GM12878 (cell line): Measurements from ENCODE around the gene ADH7. TPM values are rescaled to one million over a fixed set of nuclear protein-coding genes. Genes with fewer than 3 reads are reported as not detected.

Source experiments
- ATAC-seq: fragments of 200-7000 bp; cut with Tn5 transposase; 3 replicates; pipeline ENCODE4 v1.9.1; 2020; ENCODE audit warnings: mild to moderate bottlenecking, moderate library complexity
- BruUV-seq: library from RNA; stranded (reverse); fragments of 400-500 nt; replicated peaks from 2 replicates; lab custom pipeline; 2021; lab: Mats Ljungman, UMichigan
- CTCF ChIA-PET: fragments of 300-600 bp; sonication (Branson Sonifier 250); formaldehyde crosslinking; extraction: SDS; loops from one replicate; lab custom pipeline; 2021; ENCODE audit warnings: inconsistent platforms; lab: Yijun Ruan, JAX
- POLR2A ChIA-PET: fragments of 350-600 bp; formaldehyde crosslinking; extraction: SDS; loops from one replicate; lab custom pipeline; 2021; ENCODE audit warnings: inconsistent platforms; lab: Charles Lee
- RAD21 ChIA-PET: fragments of 300-600 bp; sonication (Branson Sonifier 250); formaldehyde crosslinking; loops from one replicate; lab custom pipeline; 2023; ENCODE audit warnings: antibody characterized with exemption; ENCODE audit not compliant: unreplicated experiment; lab: Charles Lee
- SMC1A ChIA-PET: fragments of 300-600 bp; sonication (Branson Sonifier 250); formaldehyde crosslinking; loops from one replicate; lab custom pipeline; 2023; ENCODE audit not compliant: unreplicated experiment, uncharacterized antibody; lab: Charles Lee
- DNase-seq: peaks from one replicate; pipeline ENCODE4 v3.0.0-alpha.2; 2011; ENCODE audit warnings: low read depth, low spot score
- FAIRE-seq: peaks from 3 replicates; lab custom pipeline; 2011; peaks lifted over from hg19 to GRCh38; lab: Jason Lieb, UNC
- H2AFZ ChIP-seq: 2 replicates; pipeline ENCODE4 v1.6.0; 2011; ENCODE audit warnings: low read depth, low read length, control low read depth; ENCODE audit not compliant: control insufficient read depth
- H3K27ac ChIP-seq: 2 replicates; pipeline ENCODE4 v1.5.1; 2011; ENCODE audit warnings: control low read depth; ENCODE audit not compliant: control insufficient read depth, insufficient read depth
- H3K27me3 ChIP-seq, 2 experiments: replicated peaks in 1 of 2; 2 replicates each; pipeline versions ENCODE4 v1.6.0 to v1.6.1; 2011; ENCODE audit warnings: low read length in 1 of 2; ENCODE audit not compliant: control insufficient read depth in 2 of 2, insufficient read depth in 2 of 2
- H3K36me3 ChIP-seq, 2 experiments: 2 replicates each; pipeline ENCODE4 v1.5.1; 2011; ENCODE audit warnings: low read length in 1 of 2; ENCODE audit not compliant: control insufficient read depth in 2 of 2, insufficient read depth in 2 of 2
- H3K4me1 ChIP-seq: 2 replicates; pipeline ENCODE4 v1.6.1; 2011; ENCODE audit warnings: mild to moderate bottlenecking, low read length, moderate library complexity, mixed read lengths; ENCODE audit not compliant: control insufficient read depth, insufficient read depth
- H3K4me2 ChIP-seq: 2 replicates; pipeline ENCODE4 v1.6.0; 2011; ENCODE audit warnings: control low read depth; ENCODE audit not compliant: control insufficient read depth, insufficient read depth
- H3K4me3 ChIP-seq: fragments of 200-600 bp; sonication (generic); 2 replicates; pipeline ENCODE4 v1.5.1; 2016
- H3K79me2 ChIP-seq: 2 replicates; pipeline ENCODE4 v1.6.0; 2011; ENCODE audit warnings: low read length; ENCODE audit not compliant: control insufficient read depth, insufficient read depth
- H3K9ac ChIP-seq: 2 replicates; pipeline ENCODE4 v1.8.0; 2011; ENCODE audit warnings: low read length, control low read depth, mixed read lengths; ENCODE audit not compliant: control insufficient read depth, insufficient read depth
- H3K9me3 ChIP-seq: replicated peaks from 3 replicates; pipeline ENCODE4 v1.5.1; 2011; ENCODE audit warnings: mild to moderate bottlenecking, low read length; ENCODE audit not compliant: control insufficient read depth, insufficient read depth
- H4K20me1 ChIP-seq: 2 replicates; pipeline ENCODE4 v1.6.0; 2011; ENCODE audit not compliant: control insufficient read depth, insufficient read depth
- ASH2L ChIP-seq: fragments of 300-600, 200-600 bp; sonication (generic); IDR thresholded peaks from 2 replicates; pipeline ENCODE4 v1.6.1; 2017; ENCODE audit warnings: low read depth, mild to moderate bottlenecking, borderline replicate concordance
- ATF7 ChIP-seq: fragments of 450-650 bp; IDR thresholded peaks from 2 replicates; pipeline ENCODE4 v1.6.1; 2016; ENCODE audit warnings: low read depth, mild to moderate bottlenecking
- CEBPZ ChIP-seq: fragments of 150-350 bp; IDR thresholded peaks from 2 replicates; pipeline ENCODE4 v1.6.1; 2016; ENCODE audit warnings: low read depth, low read length
- CTCF ChIP-seq, 3 experiments: IDR thresholded peaks in 2 of 3; conservative IDR thresholded peaks in 1 of 3; 2 replicates each; pipeline ENCODE4 v1.5.1; 2011; ENCODE audit warnings: low read depth in 3 of 3, low read length in 3 of 3, mild to moderate bottlenecking in 3 of 3, control low read depth in 2 of 3, moderate library complexity in 2 of 3, inconsistent platforms in 1 of 3, mixed read lengths in 1 of 3; ENCODE audit not compliant: control insufficient read depth in 2 of 3, insufficient read depth in 1 of 3; ENCODE audit errors: extremely low read depth in 1 of 3
- FOXK2 ChIP-seq: fragments of 450-650 bp; IDR thresholded peaks from 2 replicates; pipeline ENCODE4 v1.6.1; 2017; ENCODE audit warnings: mild to moderate bottlenecking, moderate library complexity
- IRF4 ChIP-seq: IDR thresholded peaks from 2 replicates; pipeline ENCODE4 v1.6.1; 2011; ENCODE audit warnings: low read depth, low read length
- JUNB ChIP-seq: IDR thresholded peaks from 2 replicates; pipeline ENCODE4 v1.6.1; 2016; ENCODE audit warnings: antibody characterized with exemption, mild to moderate bottlenecking
- KDM1A ChIP-seq: fragments of 200-600 bp; sonication (generic); IDR thresholded peaks from 2 replicates; pipeline ENCODE4 v1.6.1; 2016; ENCODE audit warnings: borderline replicate concordance
- MXI1 ChIP-seq: fragments of 150-350 bp; IDR thresholded peaks from 2 replicates; pipeline ENCODE4 v1.6.1; 2011; ENCODE audit warnings: low read depth, mild to moderate bottlenecking, inconsistent platforms, low read length, improper control_type of control experiment
- NFYB ChIP-seq: IDR thresholded peaks from 2 replicates; pipeline ENCODE4 v1.6.1; 2011; ENCODE audit warnings: low read depth, mild to moderate bottlenecking, low read length, improper control_type of control experiment, moderate library complexity; ENCODE audit not compliant: insufficient read depth
- NR2C2 ChIP-seq: IDR thresholded peaks from 2 replicates; pipeline ENCODE4 v1.6.1; 2011; ENCODE audit warnings: borderline replicate concordance, low read depth; ENCODE audit not compliant: control insufficient read depth, insufficient read length
- SMAD1 ChIP-seq: fragments of 450-650 bp; IDR thresholded peaks from 2 replicates; pipeline ENCODE4 v1.6.1; 2018; ENCODE audit warnings: mild to moderate bottlenecking, low read depth; ENCODE audit not compliant: partially characterized antibody
- TBL1XR1 ChIP-seq: IDR thresholded peaks from 2 replicates; pipeline ENCODE4 v1.6.1; 2012; ENCODE audit warnings: low read depth, low read length, improper control_type of control experiment
- ZNF592 ChIP-seq: fragments of 450-650 bp; IDR thresholded peaks from 2 replicates; pipeline ENCODE4 v1.6.1; 2017; ENCODE audit warnings: mild to moderate bottlenecking, moderate library complexity
- WGBS: methylation state at CpG from one replicate; pipeline ENCODE4 v1.1.6; 2016; ENCODE audit warnings: low lambda C conversion rate; ENCODE audit not compliant: insufficient replicate concordance, insufficient coverage; ENCODE audit errors: missing lambda C conversion rate; 5-methylcytosine and 5-hydroxymethylcytosine counted together
- in situ Hi-C: fragments of 300-500 bp; cut with MboI; formaldehyde crosslinking; loops from 9 replicates; pipeline ENCODE4 v1.14.3; 2018; ENCODE audit warnings: mixed read lengths
- intact Hi-C: fragments of 100-400 bp; cut with micrococcal nuclease; formaldehyde crosslinking; loops from one replicate; pipeline ENCODE4 v1.14.2; 2022; ENCODE audit not compliant: unreplicated experiment
- polyA plus RNA-seq, 11 experiments: library from polyadenylated mRNA; depleted of rRNA in 4 of 11; unstranded in 6 of 11; stranded (reverse) in 5 of 11; fragments of >200 nt; fragmentation: Nextera tagmentation in 4 of 11; fragmentation: Illumina TruSeq in 1 of 11; extraction: Ambion mirVana in 4 of 11; extraction: Trizol in 1 of 11; gene quantifications; 1 replicate in 1 of 11; 2 replicates in 10 of 11; pipeline versions ENCODE4 v1.2.1 to v1.2.3, GENCODE V29; 2011 to 2016; ENCODE audit warnings: inconsistent platforms in 2 of 11, missing spikeins in 2 of 11, low read depth in 1 of 11
- total RNA-seq, 4 experiments: library from RNA; depleted of rRNA in 3 of 4; stranded (reverse); fragments of >200 nt in 3 of 4; fragmentation: Illumina TruSeq in 1 of 4; extraction: Trizol in 1 of 4; gene quantifications; 2 replicates each; pipeline versions ENCODE4 v1.2.1 to v1.2.3, GENCODE V29; 2013 to 2021

ADH7 gene
- total and polyA plus RNA-seq, 10 of the 15 experiments (the other 5 are each of a cell fraction or from before 2014, with no cell fraction given): not detected

- no peak for TF ChIP-seq ASH2L
- no peak for TF ChIP-seq FOXK2
- TF ChIP-seq NFYB: no peak
Observed at GRCh38 chr4:99436976-99437722, 2.0 kb upstream of the ADH7 start (continued).

- POLR2A ChIA-PET: no interaction called here
- Histone ChIP-seq H3K27me3 (no peaks in the 10 kb centered on the region), H3K9me3 (no peaks in the 10 kb centered on the region), H4K20me1 (no peaks in the 10 kb centered on the region), H3K4me2 (no peak overlapping the region), H3K4me3 (no peak overlapping the region), H3K9ac (no peak overlapping the region), H3K36me3 (no peaks in the 10 kb centered on the region), H3K27ac (no peak overlapping the region), H3K4me1 (no peaks in the 10 kb centered on the region), H3K79me2 (no peaks in the 10 kb centered on the region), H2AFZ (no peak overlapping the region)
- in situ Hi-C loops (no loop called here), intact Hi-C loops (no loop called here)
- RAD21 ChIA-PET: no interaction called here
- 41% methylated on average over 2 of the region's 2 CpGs for WGBS
- DNase-seq (no peak), FAIRE-seq (no peak), ATAC-seq (no peak)
- SMC1A ChIA-PET: no interaction called here
- BruUV-seq: no TSS peak
- CTCF ChIA-PET: no interaction called here
- TF ChIP-seq ATF7 (no peak), MXI1 (no peak), KDM1A (no peak), TBL1XR1 (no peak), CEBPZ (no peak), CTCF (IDR thresholded peaks at IDR 0.05 in 2 of 3, conservative IDR thresholded peaks at IDR 0.05 in 1 of 3; ENCODE audit: control insufficient read depth in 2 of 3, extremely low read depth in 1 of 3, insufficient read depth in 1 of 3, low read depth in 3 of 3, low read length in 3 of 3) (no peak), JUNB (no peak), NR2C2 (no peak), IRF4 (no peak), SMAD1 (no peak), ZNF592 (no peak)
Observed at GRCh38 chr4:99436462-99436861, 1.3 kb upstream of the ADH7 start.
